IPS-18a (cell line): ENCODE measurements around the gene TAS2R38.

Experiments used
- H3K27ac ChIP-seq: one replicate; pipeline ENCODE4 v1.5.1; 2013; ENCODE audit warnings: low read length
- H3K27me3 ChIP-seq: one replicate; pipeline ENCODE4 v1.6.1; 2013; ENCODE audit warnings: mild to moderate bottlenecking, low read length; ENCODE audit not compliant: control insufficient read depth, insufficient read depth
- H3K36me3 ChIP-seq: one replicate; pipeline ENCODE4 v1.6.1; 2013; ENCODE audit warnings: low read depth, low read length; ENCODE audit not compliant: control insufficient read depth
- H3K4me1 ChIP-seq: one replicate; pipeline ENCODE4 v1.6.1; 2013; ENCODE audit warnings: low read depth, low read length; ENCODE audit not compliant: control insufficient read depth
- H3K4me3 ChIP-seq: one replicate; pipeline ENCODE4 v1.5.1; 2013; ENCODE audit warnings: low read length
- H3K9ac ChIP-seq: one replicate; pipeline ENCODE4 v1.6.1; 2013; ENCODE audit warnings: mild to moderate bottlenecking, low read length, moderate library complexity
- H3K9me3 ChIP-seq: one replicate; pipeline ENCODE4 v1.6.1; 2013; ENCODE audit warnings: low read depth, low read length; ENCODE audit not compliant: control insufficient read depth

The TAS2R38 gene

DNA sequence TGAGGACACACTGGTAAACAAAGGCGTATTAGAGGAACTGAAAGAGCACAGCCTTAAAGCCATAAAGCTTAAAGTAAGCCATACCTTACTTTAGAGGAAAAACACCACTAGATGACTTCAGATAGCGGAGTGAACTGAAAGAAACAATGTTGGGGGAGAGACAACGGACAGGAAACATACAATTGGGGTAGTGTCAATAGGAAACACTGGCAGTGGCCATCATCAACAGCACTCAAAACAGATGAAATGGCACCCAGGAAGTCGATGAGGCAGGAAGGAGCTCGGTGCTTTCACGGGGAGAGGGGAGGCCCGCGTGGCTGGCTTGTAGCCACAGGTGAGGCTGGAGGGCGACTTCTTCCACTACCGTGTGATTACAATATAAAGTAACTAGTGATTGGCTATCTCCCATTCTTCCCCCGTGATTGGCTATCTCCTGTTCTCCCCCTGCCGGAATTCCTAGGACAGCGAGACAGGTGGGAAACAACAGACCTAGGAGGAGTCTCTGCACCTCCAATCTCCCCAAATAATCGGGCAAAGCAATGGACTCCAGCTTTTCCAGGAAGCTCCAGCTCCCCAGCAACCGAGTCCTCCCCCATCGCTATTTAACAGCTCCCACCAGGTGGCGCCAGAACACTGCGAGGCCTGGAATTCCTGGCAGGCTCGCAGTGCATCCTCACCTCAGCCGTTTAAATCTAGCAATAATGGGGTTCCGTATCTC, 2.4 kb upstream of the TAS2R38 start:
- Histone ChIP-seq H3K4me1 (peaks cover 8% of the 10 kb centered on the region), H3K27ac (no peak overlapping the region), H3K36me3 (no peaks in the 10 kb centered on the region), H3K4me3 (peak overlapping the region; percentile 42), H3K9me3 (no peaks in the 10 kb centered on the region), H3K9ac (peak overlapping the region; percentile 11), H3K27me3 (no peaks in the 10 kb centered on the region)

DNA sequence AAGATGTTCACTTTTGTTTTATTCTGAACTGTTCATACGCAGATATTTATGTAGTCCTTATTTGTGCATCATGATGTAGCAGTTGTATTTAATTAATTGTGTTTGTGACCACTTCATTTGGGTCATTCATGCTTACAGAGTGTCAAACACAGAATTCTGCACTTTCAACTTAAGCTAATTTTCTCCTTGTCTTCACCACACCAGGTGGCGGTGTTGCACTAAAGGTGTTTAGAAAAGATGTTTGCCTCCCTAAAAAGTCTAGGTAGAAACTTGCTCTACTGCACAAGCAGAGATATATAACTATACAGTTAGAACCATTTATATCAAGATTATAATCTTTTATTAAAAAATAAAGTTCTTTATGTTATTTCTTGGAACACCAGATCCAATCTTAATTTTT, 1.3 kb upstream of the TAS2R38 start:
- H3K9ac ChIP-seq = no peak overlapping the region
- H3K27me3 ChIP-seq = no peaks in the 10 kb centered on the region
- H3K4me3 ChIP-seq = no peak overlapping the region
- peaks cover 8% of the 10 kb centered on the region for H3K4me1 ChIP-seq
- H3K9me3 ChIP-seq = no peaks in the 10 kb centered on the region
- H3K36me3 ChIP-seq = no peaks in the 10 kb centered on the region
- H3K27ac ChIP-seq = no peak overlapping the region

DNA sequence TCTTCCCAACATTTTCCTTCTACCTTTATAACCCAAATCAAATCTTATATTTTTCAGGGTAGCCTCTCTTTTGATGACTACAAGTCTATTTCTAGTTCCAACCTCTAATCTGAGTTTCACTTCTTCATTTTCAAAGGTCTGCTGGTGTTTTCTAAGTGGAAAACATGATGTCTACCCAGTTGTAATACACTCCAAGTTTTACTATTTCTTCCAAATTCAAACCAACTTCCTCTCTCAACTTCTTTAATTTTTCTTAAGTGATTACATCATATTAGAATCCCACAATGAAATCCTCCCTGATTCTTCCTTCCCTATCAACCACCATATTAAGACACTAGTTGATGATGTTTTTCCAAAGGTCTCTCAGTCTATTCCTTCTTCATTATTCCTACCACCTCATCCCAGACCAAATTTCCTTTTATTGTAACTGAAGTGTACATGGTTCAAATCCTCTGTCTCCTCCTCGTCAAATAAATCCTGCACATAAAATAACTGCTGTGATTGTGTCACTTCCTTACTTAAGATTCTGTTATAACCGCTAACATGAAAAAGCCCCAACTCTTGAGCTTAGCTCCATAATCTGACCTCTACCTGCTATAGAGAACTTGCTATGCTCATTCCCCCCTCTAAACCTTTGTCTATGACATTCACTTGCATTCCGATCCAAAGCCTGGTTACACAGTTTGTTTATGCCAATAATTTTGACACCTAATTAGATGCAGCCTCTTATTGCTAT, 12.7 kb downstream of the TAS2R38 start:
- no peaks in the 10 kb centered on the region for H3K9me3 ChIP-seq
- H3K9ac ChIP-seq = no peak overlapping the region

DNA sequence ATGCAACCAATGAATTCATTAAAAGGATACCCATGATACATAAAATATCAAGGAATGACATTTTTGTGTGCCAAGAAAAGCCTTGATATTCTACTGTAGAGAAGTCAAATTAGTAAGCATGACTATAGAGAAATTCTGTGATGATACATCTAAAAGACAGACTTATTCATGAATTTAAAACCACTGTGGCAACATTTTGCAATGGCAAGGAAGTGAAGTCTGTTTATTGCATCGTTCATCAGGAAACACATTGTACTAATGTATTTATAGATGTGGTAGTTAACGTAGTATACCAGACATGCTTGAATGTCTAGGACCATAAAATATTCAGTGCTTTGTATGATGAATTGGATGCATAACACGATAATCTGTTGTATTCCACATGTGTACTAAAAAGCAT, 17.5 kb downstream of the TAS2R38 start:
- H3K27me3 ChIP-seq = no peaks in the 10 kb centered on the region
- H3K27ac ChIP-seq = no peak overlapping the region
- H3K4me1 ChIP-seq = peaks cover 8% of the 10 kb centered on the region
- no peak overlapping the region for H3K4me3 ChIP-seq
- H3K9ac ChIP-seq = no peak overlapping the region
- H3K36me3 ChIP-seq = no peaks in the 10 kb centered on the region
- H3K9me3 ChIP-seq = no peaks in the 10 kb centered on the region

More for the DNA sequence above, 12.7 kb downstream of the TAS2R38 start:
- Histone ChIP-seq H3K27ac (no peak overlapping the region), H3K36me3 (no peaks in the 10 kb centered on the region), H3K4me3 (no peak overlapping the region), H3K4me1 (no peaks in the 10 kb centered on the region), H3K27me3 (no peaks in the 10 kb centered on the region)

DNA sequence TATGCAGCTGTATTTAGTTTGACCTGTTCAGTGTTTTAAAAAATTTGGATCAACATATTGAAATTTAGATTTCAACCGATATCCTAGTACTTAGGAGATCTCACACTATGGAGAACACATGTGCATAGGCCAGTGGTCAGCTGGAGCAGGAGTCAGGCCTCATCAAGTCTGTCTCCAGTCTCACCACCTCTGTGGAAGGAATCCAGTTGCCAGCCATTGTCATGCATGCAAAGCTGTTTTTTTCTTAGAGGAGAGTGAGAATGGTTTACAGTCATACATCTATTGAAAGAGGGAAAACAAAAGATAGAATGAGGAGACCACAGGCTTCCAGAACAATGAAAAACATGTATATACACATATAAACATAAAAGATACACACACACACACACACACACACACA, 19.2 kb downstream of the TAS2R38 start:
- no peaks in the 10 kb centered on the region for H3K9me3 ChIP-seq
- no peaks in the 10 kb centered on the region for H3K27me3 ChIP-seq
- no peak overlapping the region for H3K9ac ChIP-seq
- no peak overlapping the region for H3K4me3 ChIP-seq
- no peaks in the 10 kb centered on the region for H3K36me3 ChIP-seq
- peaks cover 8% of the 10 kb centered on the region for H3K4me1 ChIP-seq
- no peak overlapping the region for H3K27ac ChIP-seq

DNA sequence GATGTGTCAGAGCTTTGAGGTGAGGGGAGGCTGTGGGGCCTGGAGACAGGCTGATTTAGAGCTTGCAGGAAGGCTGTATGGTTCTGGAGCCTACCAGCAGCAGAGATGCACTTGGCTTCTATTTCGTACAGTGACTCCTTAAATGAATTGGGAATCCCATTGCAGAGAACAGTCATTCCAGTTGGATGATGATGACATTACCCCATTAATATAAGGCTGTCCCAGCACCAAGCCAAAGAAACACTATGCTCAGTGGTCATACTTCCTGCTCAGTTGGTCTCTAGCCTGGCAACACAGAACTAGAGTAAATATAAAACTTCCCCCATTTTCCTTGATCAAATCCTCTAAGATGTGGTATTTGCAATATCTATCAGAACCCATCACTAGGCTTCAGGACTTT, 21.1 kb downstream of the TAS2R38 start:
- no peaks in the 10 kb centered on the region for H3K36me3 ChIP-seq

DNA sequence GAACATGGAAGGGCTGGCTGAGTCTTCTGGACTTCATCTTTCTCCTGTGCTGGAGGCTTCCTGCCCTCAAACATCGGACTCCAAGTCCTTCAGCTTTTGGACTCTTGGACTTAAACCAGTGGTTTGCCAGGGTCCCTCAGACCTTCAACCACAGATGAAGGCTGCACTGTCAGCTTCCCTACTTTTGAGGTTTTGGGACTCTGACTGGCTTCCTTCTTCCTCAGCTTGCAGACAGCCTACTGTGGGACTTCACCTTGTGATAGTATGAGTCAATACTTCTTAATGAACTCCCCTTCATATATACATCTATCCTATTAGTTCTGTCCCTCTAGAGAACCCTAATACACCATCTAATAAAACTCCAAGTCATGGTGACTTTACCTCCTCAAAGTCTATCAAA, 22.8 kb downstream of the TAS2R38 start:
- Histone ChIP-seq H3K36me3 (no peaks in the 10 kb centered on the region), H3K4me1 (peaks cover 8% of the 10 kb centered on the region), H3K4me3 (no peak overlapping the region), H3K9me3 (no peaks in the 10 kb centered on the region), H3K27me3 (no peaks in the 10 kb centered on the region), H3K27ac (no peak overlapping the region), H3K9ac (no peak overlapping the region)

More for the DNA sequence above, 21.1 kb downstream of the TAS2R38 start:
- Histone ChIP-seq H3K4me1 (peaks cover 8% of the 10 kb centered on the region), H3K9me3 (no peaks in the 10 kb centered on the region), H3K27me3 (no peaks in the 10 kb centered on the region), H3K9ac (no peak overlapping the region), H3K27ac (no peak overlapping the region), H3K4me3 (no peak overlapping the region)

DNA sequence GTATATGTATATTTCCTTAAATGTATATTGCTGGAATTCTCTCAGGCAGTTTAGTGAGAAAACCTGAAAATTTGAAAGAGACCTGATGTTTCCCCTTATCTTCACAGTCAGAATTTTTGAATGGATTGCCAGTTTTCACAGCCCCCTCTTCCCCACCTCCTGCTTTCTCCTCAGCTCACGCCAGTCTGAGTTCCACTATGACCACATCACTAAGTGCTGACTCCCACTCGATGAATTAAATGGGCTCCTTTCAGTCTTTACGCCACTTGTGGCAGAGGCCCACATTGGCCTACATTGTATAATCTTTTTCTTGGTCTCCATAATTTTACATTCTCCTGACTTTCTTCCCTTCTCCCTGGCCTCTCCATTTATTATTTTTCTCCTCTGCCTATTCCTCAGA, 23.7 kb downstream of the TAS2R38 start:
- Histone ChIP-seq H3K9ac (no peak overlapping the region), H3K9me3 (no peaks in the 10 kb centered on the region), H3K36me3 (no peaks in the 10 kb centered on the region), H3K27me3 (no peaks in the 10 kb centered on the region), H3K4me1 (peaks cover 8% of the 10 kb centered on the region), H3K4me3 (no peak overlapping the region), H3K27ac (no peak overlapping the region)

DNA sequence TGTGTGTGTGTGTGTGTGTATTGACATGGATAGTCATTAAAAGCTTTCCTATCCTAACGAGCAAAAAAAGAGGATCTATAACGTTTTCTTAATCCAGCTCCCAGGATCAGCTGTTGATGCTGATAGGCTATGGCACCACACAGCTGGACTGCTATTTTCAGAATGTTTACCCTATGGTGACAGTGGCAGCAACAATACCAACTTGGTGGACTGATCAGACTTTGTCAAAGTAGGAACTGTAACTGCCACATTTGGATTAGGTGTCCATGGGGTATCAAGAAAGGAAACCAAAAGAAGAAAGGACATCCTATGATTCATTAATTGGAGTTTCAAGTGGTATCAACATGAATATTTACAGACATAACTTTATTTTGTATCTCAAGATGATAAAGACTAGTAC, 24.1 kb downstream of the TAS2R38 start:
- Histone ChIP-seq H3K9me3 (no peaks in the 10 kb centered on the region), H3K9ac (no peak overlapping the region), H3K27ac (no peak overlapping the region)

DNA sequence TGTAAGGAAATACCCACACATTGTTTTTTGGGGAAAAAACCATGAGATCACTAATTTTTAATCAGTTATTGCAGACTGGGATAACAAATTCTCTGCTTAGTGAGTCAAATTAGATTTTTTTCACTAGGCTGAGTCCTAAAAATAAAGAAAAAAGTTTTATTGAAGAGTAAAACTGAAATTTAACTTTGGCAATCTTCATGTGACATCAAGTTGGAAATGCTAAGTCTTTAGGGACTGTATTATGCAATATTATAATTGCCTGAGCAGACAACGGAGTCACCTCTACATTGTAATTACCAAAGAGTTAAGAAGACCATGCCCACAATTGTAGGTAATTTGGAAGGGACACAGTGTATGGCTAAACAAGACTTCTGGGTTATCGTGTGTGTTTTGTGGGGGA, 24.6 kb downstream of the TAS2R38 start:
- Histone ChIP-seq H3K27ac (no peak overlapping the region), H3K27me3 (no peaks in the 10 kb centered on the region), H3K36me3 (no peaks in the 10 kb centered on the region), H3K9me3 (no peaks in the 10 kb centered on the region), H3K9ac (no peak overlapping the region), H3K4me3 (no peak overlapping the region), H3K4me1 (no peaks in the 10 kb centered on the region)

More for the DNA sequence above, 24.1 kb downstream of the TAS2R38 start:
- peaks cover 3% of the 10 kb centered on the region for H3K4me1 ChIP-seq
- no peak overlapping the region for H3K4me3 ChIP-seq
- H3K36me3 ChIP-seq = no peaks in the 10 kb centered on the region
- H3K27me3 ChIP-seq = no peaks in the 10 kb centered on the region

DNA sequence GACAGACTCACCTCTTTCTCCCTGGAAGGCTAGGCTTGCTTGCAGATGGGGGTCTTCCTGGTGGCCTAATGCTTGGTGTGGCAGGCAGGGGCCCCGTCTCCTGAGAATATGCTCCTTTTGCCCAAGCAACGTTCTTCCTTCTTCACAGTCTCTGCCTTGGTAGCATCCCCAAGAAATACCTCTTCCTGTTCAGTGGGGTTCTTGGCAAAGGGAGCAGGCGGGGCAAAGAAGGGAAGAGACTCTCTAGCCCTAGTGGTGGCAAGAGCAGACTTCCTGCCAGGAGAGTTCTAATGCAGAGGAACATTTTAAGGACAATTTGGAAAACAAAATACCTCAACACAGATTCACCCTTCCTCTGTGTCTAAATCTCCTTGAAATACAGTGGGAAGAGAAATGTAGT, 26.8 kb downstream of the TAS2R38 start, which contains the start of gene CLEC5A:
CLEC5A (minus strand) TSS at position 179 of the 400 bp plus-strand sequence. CDS start 682 bp downstream, outside the sequence.
- Histone ChIP-seq H3K27me3 (no peaks in the 10 kb centered on the region), H3K4me3 (no peak within 1 kb of the TSS), H3K36me3 (no peaks in the 10 kb centered on the region), H3K27ac (no peak within 1 kb of the TSS), H3K4me1 (no peaks in the 10 kb centered on the region), H3K9me3 (no peaks in the 10 kb centered on the region), H3K9ac (no peak within 1 kb of the TSS)

DNA sequence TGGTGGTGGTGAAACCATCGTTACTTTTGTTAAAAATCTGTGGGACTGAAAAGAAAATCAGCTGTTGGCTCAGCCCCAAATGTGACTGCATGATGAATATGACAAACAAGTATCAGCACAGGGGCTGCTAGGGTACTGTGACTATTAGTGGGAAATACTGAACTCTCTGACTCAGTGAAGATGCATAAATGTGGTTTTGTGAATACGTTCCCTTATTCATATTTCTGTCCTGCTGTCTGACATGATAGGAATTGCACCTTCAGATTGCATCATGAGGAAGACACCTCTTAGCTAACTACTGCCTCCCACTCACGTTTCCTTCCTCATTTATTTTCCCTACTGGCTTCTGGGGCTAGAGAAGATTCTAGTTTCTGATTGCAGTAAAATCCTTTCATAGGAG, 28.2 kb downstream of the TAS2R38 start:
- H3K27ac ChIP-seq = no peak overlapping the region
- no peak overlapping the region for H3K4me3 ChIP-seq
- no peaks in the 10 kb centered on the region for H3K4me1 ChIP-seq
- no peaks in the 10 kb centered on the region for H3K27me3 ChIP-seq
- H3K9me3 ChIP-seq = no peaks in the 10 kb centered on the region
- H3K9ac ChIP-seq = no peak overlapping the region
- H3K36me3 ChIP-seq = no peaks in the 10 kb centered on the region
